Esophagus muscularis mucosa (tissue), 4 donors: ENCODE data around the gene TSHR.

ENCODE experiments used
- EP300 ChIP-seq: sonication (generic); formaldehyde crosslinking; IDR thresholded peaks from one replicate; pipeline ENCODE4 v1.6.1; 2017; ENCODE audit warnings: antibody characterized with exemption
- POLR2AphosphoS5 ChIP-seq, 2 donors: sonication (generic); formaldehyde crosslinking; IDR thresholded peaks; one replicate each; pipeline ENCODE4 v1.6.1; 2017; ENCODE audit warnings: antibody characterized with exemption in 2 of 2
- TF ChIP-seq, protein P1 (sequence below), 3 experiments: fragments of 200-600 bp in 2 of 3; fragments of 450-650 bp in 1 of 3; sonication (generic) in 2 of 3; IDR thresholded peaks; one replicate each; pipeline ENCODE4 v1.5.1; 2017 to 2019; ENCODE audit warnings: antibody characterized with exemption in 3 of 3, mild to moderate bottlenecking in 2 of 3, moderate library complexity in 1 of 3

DNA sequence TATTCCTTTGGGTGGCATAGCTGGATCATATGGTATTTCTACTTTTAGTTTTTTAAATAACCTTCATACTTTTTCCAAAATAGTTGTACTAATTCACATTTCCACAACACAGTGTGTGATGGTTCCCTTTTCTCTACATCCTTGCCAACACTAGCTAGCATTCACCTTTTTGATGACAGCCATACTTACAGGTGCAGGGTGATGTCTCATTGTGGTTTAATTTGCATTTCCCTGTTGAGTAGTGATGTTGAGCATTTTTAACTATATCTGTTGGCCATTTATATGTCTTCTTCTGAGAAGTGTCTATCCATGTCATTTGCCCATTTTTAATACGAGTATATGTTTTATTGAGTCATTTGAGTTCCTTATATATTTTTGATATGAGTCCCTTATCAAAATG, 96.1 kb downstream of the TSHR start:
- TF ChIP-seq, protein P1, sequence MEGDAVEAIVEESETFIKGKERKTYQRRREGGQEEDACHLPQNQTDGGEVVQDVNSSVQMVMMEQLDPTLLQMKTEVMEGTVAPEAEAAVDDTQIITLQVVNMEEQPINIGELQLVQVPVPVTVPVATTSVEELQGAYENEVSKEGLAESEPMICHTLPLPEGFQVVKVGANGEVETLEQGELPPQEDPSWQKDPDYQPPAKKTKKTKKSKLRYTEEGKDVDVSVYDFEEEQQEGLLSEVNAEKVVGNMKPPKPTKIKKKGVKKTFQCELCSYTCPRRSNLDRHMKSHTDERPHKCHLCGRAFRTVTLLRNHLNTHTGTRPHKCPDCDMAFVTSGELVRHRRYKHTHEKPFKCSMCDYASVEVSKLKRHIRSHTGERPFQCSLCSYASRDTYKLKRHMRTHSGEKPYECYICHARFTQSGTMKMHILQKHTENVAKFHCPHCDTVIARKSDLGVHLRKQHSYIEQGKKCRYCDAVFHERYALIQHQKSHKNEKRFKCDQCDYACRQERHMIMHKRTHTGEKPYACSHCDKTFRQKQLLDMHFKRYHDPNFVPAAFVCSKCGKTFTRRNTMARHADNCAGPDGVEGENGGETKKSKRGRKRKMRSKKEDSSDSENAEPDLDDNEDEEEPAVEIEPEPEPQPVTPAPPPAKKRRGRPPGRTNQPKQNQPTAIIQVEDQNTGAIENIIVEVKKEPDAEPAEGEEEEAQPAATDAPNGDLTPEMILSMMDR (IDR thresholded peaks at IDR 0.05): no peak
- TF ChIP-seq EP300 (no peak), POLR2AphosphoS5 (IDR thresholded peaks at IDR 0.05) (no peak)
